Effector memory CD8-positive, alpha-beta T cell (primary cell): ENCODE data around the gene SYCE3.
A peak's percentile ranks its signal among the peaks of the same experiment; 100 is the strongest.
"Not testable (repeated sequence)": the region's sequence is repeated elsewhere in the genome, so short reads cannot be mapped to it uniquely, and the experiment has no call there.

ENCODE experiments used
- ATAC-seq: fragments of 150-1000 bp; cut with Tn5 transposase; replicated peaks from 2 replicates; pipeline ENCODE4 v1.10.0; 2021; ENCODE audit warnings: mild to moderate bottlenecking, moderate library complexity
- DNase-seq, 3 experiments: peaks; one replicate each; pipeline ENCODE4 v3.0.0; 2021
- H3K27ac Mint-ChIP-seq, 2 donors: one replicate each; pipeline ENCODE4 v1.8.0; 2022; ENCODE audit warnings: mild to moderate bottlenecking in 2 of 2, mixed read lengths in 2 of 2, moderate library complexity in 2 of 2
- H3K27me3 Mint-ChIP-seq, 2 donors: one replicate each; pipeline ENCODE4 v1.8.0; 2022; ENCODE audit warnings: mixed read lengths in 2 of 2
- H3K36me3 Mint-ChIP-seq: one replicate; pipeline ENCODE4 v1.8.0; 2022; ENCODE audit warnings: mild to moderate bottlenecking, moderate library complexity, mixed read lengths; ENCODE audit not compliant: insufficient read depth
- H3K4me1 Mint-ChIP-seq, 2 donors: one replicate each; pipeline ENCODE4 v1.8.0; 2022; ENCODE audit warnings: low read depth in 2 of 2, mixed read lengths in 2 of 2
- H3K4me3 Mint-ChIP-seq, 2 donors: one replicate each; pipeline ENCODE4 v1.8.0; 2022; ENCODE audit warnings: mild to moderate bottlenecking in 2 of 2, mixed read lengths in 2 of 2, moderate library complexity in 2 of 2
- H3K9me3 Mint-ChIP-seq, 2 donors: one replicate each; pipeline ENCODE4 v1.8.0; 2022; ENCODE audit warnings: mixed read lengths in 2 of 2
- total RNA-seq, 9 experiments: gene quantifications; one replicate each; lab custom pipeline; 2026; lab: John Stamatoyannopoulos, UW

The SYCE3 gene
- 0 to 0.06 (median 0) reads per million in 9 experiments for total RNA-seq

GRCh38 chr22:50562523-50563412 is at the start of gene SYCE3:
Gene SYCE3 (minus strand): TSS chr22:50562919. CDS start chr22:50556405, 6,514 bp downstream.
- peaks cover 11% of the 10 kb centered on the region for H3K36me3 Mint-ChIP-seq
- H3K9me3 Mint-ChIP-seq: no peaks in the 10 kb centered on the region
- no peaks in the 10 kb centered on the region for H3K27me3 Mint-ChIP-seq
- ATAC-seq: peak; percentile 95
- peak; percentile 96 to 97 (median 97) for DNase-seq
- H3K4me1 Mint-ChIP-seq: peaks cover 16 to 21% of the 10 kb centered on the region in 2 donors
- H3K4me3 Mint-ChIP-seq: peak within 1 kb of the TSS; percentile 91
- peak within 1 kb of the TSS; percentile 80 to 87 for H3K27ac Mint-ChIP-seq

GRCh38 chr22:50612168-50612527 is 49.4 kb upstream of the SYCE3 start:
- ATAC-seq (no peak), DNase-seq (no peak)
- Mint-ChIP-seq H3K36me3 (peaks cover 9% of the 10 kb centered on the region), H3K27me3 (peaks cover 28 to 66% of the 10 kb centered on the region in 2 donors), H3K27ac (no peak overlapping the region), H3K9me3 (no peaks in the 10 kb centered on the region), H3K4me3 (no peak overlapping the region), H3K4me1 (peaks cover 0 to 2% of the 10 kb centered on the region in 2 donors)

- Mint-ChIP-seq H3K27ac (no peak overlapping the region), H3K27me3 (peaks cover 33 to 73% of the 10 kb centered on the region in 2 donors), H3K4me1 (peaks cover 0 to 2% of the 10 kb centered on the region in 2 donors), H3K9me3 (no peaks in the 10 kb centered on the region), H3K4me3 (no peak overlapping the region), H3K36me3 (peaks cover 9% of the 10 kb centered on the region)
- DNase-seq: no peak
- ATAC-seq: no peak
Measured at GRCh38 chr22:50611341-50612060, 48.8 kb upstream of the SYCE3 start.

GRCh38 chr22:50610581-50610980 is 47.9 kb upstream of the SYCE3 start:
- Mint-ChIP-seq H3K27me3 (peaks cover 33 to 82% of the 10 kb centered on the region in 2 donors), H3K4me1 (peaks cover 0 to 2% of the 10 kb centered on the region in 2 donors), H3K27ac (no peak overlapping the region), H3K36me3 (peaks cover 9% of the 10 kb centered on the region), H3K9me3 (no peaks in the 10 kb centered on the region), H3K4me3 (no peak overlapping the region)
- ATAC-seq: no peak
- DNase-seq: no peak

GRCh38 chr22:50610041-50610451 is 47.3 kb upstream of the SYCE3 start:
- Mint-ChIP-seq H3K36me3 (peaks cover 6% of the 10 kb centered on the region), H3K27ac (no peak overlapping the region), H3K4me3 (no peak overlapping the region), H3K4me1 (peaks cover 0 to 2% of the 10 kb centered on the region in 2 donors), H3K9me3 (no peaks in the 10 kb centered on the region), H3K27me3 (peaks cover 33 to 87% of the 10 kb centered on the region in 2 donors)
- ATAC-seq (no peak), DNase-seq (no peak)

GRCh38 chr22:50609599-50609998 is 46.9 kb upstream of the SYCE3 start:
- peaks cover 33 to 89% of the 10 kb centered on the region in 2 donors for H3K27me3 Mint-ChIP-seq
- no peak for DNase-seq
- no peak for ATAC-seq
- no peaks in the 10 kb centered on the region for H3K9me3 Mint-ChIP-seq
- H3K36me3 Mint-ChIP-seq: peaks cover 6% of the 10 kb centered on the region
- H3K4me1 Mint-ChIP-seq: peaks cover 0 to 2% of the 10 kb centered on the region in 2 donors
- no peak overlapping the region for H3K4me3 Mint-ChIP-seq
- H3K27ac Mint-ChIP-seq: no peak overlapping the region

- Mint-ChIP-seq H3K4me3 (no peak overlapping the region), H3K36me3 (peaks cover 6% of the 10 kb centered on the region), H3K9me3 (no peaks in the 10 kb centered on the region), H3K27ac (no peak overlapping the region), H3K27me3 (peaks cover 33 to 88% of the 10 kb centered on the region in 2 donors), H3K4me1 (peaks cover 0 to 2% of the 10 kb centered on the region in 2 donors)
- ATAC-seq (no peak), DNase-seq (no peak)
Measured at GRCh38 chr22:50608996-50609395, 46.3 kb upstream of the SYCE3 start.

GRCh38 chr22:50608058-50608840 is 45.5 kb upstream of the SYCE3 start:
- H3K36me3 Mint-ChIP-seq, DNase-seq, H3K27ac Mint-ChIP-seq, H3K9me3 Mint-ChIP-seq, ATAC-seq, H3K4me3 Mint-ChIP-seq, H3K4me1 Mint-ChIP-seq: not testable (repeated sequence)
- peaks cover 36 to 86% of the 10 kb centered on the region in 2 donors for H3K27me3 Mint-ChIP-seq

GRCh38 chr22:50607659-50608020 is 44.9 kb upstream of the SYCE3 start:
- ATAC-seq (no peak), DNase-seq (no peak)
- Mint-ChIP-seq H3K36me3 (no peaks in the 10 kb centered on the region), H3K4me1 (no peaks in the 10 kb centered on the region), H3K27me3 (peaks cover 42 to 86% of the 10 kb centered on the region in 2 donors), H3K27ac (no peak overlapping the region), H3K4me3 (no peak overlapping the region), H3K9me3 (no peaks in the 10 kb centered on the region)

GRCh38 chr22:50606946-50607658 is 44.4 kb upstream of the SYCE3 start:
- Mint-ChIP-seq H3K36me3 (no peaks in the 10 kb centered on the region), H3K27ac (no peak overlapping the region), H3K9me3 (no peaks in the 10 kb centered on the region), H3K27me3 (peaks cover 48 to 86% of the 10 kb centered on the region in 2 donors), H3K4me3 (no peak overlapping the region), H3K4me1 (peaks cover 0 to 2% of the 10 kb centered on the region in 2 donors)
- DNase-seq: no peak
- ATAC-seq: no peak

- no peak overlapping the region for H3K4me3 Mint-ChIP-seq
- H3K27me3 Mint-ChIP-seq: peaks cover 55 to 86% of the 10 kb centered on the region in 2 donors
- DNase-seq (no peak), ATAC-seq (no peak)
- H3K4me1 Mint-ChIP-seq: peaks cover 2 to 4% of the 10 kb centered on the region in 2 donors
- H3K36me3 Mint-ChIP-seq: no peaks in the 10 kb centered on the region
- no peak overlapping the region for H3K27ac Mint-ChIP-seq
- no peaks in the 10 kb centered on the region for H3K9me3 Mint-ChIP-seq
Measured at GRCh38 chr22:50606165-50606945, 43.6 kb upstream of the SYCE3 start.

- no peaks in the 10 kb centered on the region for H3K9me3 Mint-ChIP-seq
- no peaks in the 10 kb centered on the region for H3K36me3 Mint-ChIP-seq
- ATAC-seq (no peak), DNase-seq (no peak)
- H3K4me3 Mint-ChIP-seq: no peak overlapping the region
- no peak overlapping the region for H3K27ac Mint-ChIP-seq
- peaks cover 2 to 4% of the 10 kb centered on the region in 2 donors for H3K4me1 Mint-ChIP-seq
- peaks cover 52 to 81% of the 10 kb centered on the region in 2 donors for H3K27me3 Mint-ChIP-seq
Measured at GRCh38 chr22:50605613-50606074, 42.9 kb upstream of the SYCE3 start.
